Heart left ventricle (tissue), 13 donors: ENCODE measurements around the gene CCDC7.

ENCODE experiments used
- CTCF ChIP-seq, 12 donors: fragments of 200-600 bp; sonication (generic) in 4 of 12; IDR thresholded peaks; one replicate each; pipeline versions ENCODE4 v1.5.0 to v1.8.0; 2018 to 2022; ENCODE audit warnings: antibody characterized with exemption in 12 of 12, mild to moderate bottlenecking in 5 of 12
- POLR2A ChIP-seq, 2 donors: fragments of 450-650 bp; IDR thresholded peaks; one replicate each; pipeline ENCODE4 v1.6.1; 2017; ENCODE audit warnings: antibody characterized with exemption in 2 of 2, mild to moderate bottlenecking in 2 of 2, moderate library complexity in 2 of 2
- donor health status: ischemic (EF 13 %, LVEDD 7.1; RV severe dilation, severe dysfunction).
- donor health status: DM: no; HTN: yes; CAD: no.
- donor health status: DM: no; HTN: no; CAD: no.
- donor health status: ischemic (EF 25% LVEDD 6.9; RV normal size, moderate dysfunction).
- donor health status: ischemic (EF 25% LVEDD 5.7; RV mildly dilated, moderate dysfunction).
- donor health status: ischemic (EF 35%, LVEDD 5.7; RV mildly dilated, moderate dysfunction).
- donor health status: nonischemic (EF 11% LVEDD 7.7; RV severe dilation, severe dysfunction).
- donor health status: DM: yes; HTN: yes; CAD: no.
- donor health status: PGD.
- donor health status: ischemic (EF 29% LVEDD 5.4; RV normal size, mild dysfunction).
- donor health status: nonischemic (EF 23%, LVEDD 6.1; RV moderate dilation, normal function).

- TF ChIP-seq CTCF (IDR thresholded peaks at IDR 0.05), result no peak
- no peak for TF ChIP-seq POLR2A (IDR thresholded peaks at IDR 0.05)
Measured at GRCh38 chr10:32771217-32771616, 325.3 kb downstream of the CCDC7 start.
